Body of pancreas (tissue), 4 donors: ENCODE results near the gene PIK3C2B.

ENCODE experiments used
- CTCF ChIP-seq, 7 experiments: fragments of 450-650 bp in 4 of 7; fragments of 200-600 bp in 3 of 7; sonication (generic) in 3 of 7; IDR thresholded peaks; one replicate each; pipeline ENCODE4 v1.5.1; 2016 to 2019; ENCODE audit warnings: antibody characterized with exemption in 7 of 7
- POLR2A ChIP-seq, 3 donors: fragments of 450-650 bp; IDR thresholded peaks; one replicate each; pipeline ENCODE4 v1.6.1; 2016; ENCODE audit warnings: antibody characterized with exemption in 3 of 3, mild to moderate bottlenecking in 2 of 3

GRCh38 chr1:204447190-204447589, 47.4 kb downstream of the PIK3C2B start:
- TF ChIP-seq CTCF (IDR thresholded peaks at IDR 0.05) (no peak), POLR2A (IDR thresholded peaks at IDR 0.05) (no peak)
